H1 (cell line): Measurements from ENCODE around the gene CFAP91. TPM values are rescaled to one million over a fixed set of nuclear protein-coding genes. Genes with fewer than 3 reads are reported as not detected.

Experiments used
- CHD2 ChIP-seq: IDR thresholded peaks from 2 replicates; pipeline ENCODE4 v1.6.1; 2012; ENCODE audit warnings: low read length, improper control_type of control experiment
- POLR2AphosphoS5 ChIP-seq: IDR thresholded peaks from 2 replicates; pipeline ENCODE4 v1.6.1; 2011; ENCODE audit warnings: low read depth, low read length
- polyA plus RNA-seq, 7 experiments: library from polyadenylated mRNA; depleted of rRNA in 3 of 7; stranded (reverse) in 5 of 7; unstranded in 2 of 7; fragments of >200 nt in 5 of 7; fragments of 200-250 nt in 2 of 7; gene quantifications; 1 replicate in 5 of 7; 2 replicates in 1 of 7; 4 replicates in 1 of 7; pipeline versions ENCODE4 v1.2.1 to v1.2.3, GENCODE V29; 2011 to 2013; ENCODE audit warnings: missing spikeins in 2 of 7, mixed read lengths in 2 of 7
- total RNA-seq: library from RNA; stranded (reverse); fragmentation: NEBNext Ultra II Directional; extraction: Animal tissue kit (Norgen Biotek cat#: 25700); gene quantifications from 2 replicates; pipeline ENCODE4 v1.2.1, GENCODE V29; 2021

Gene CFAP91
- total and polyA plus RNA-seq, 2 of the 8 experiments (the other 6 are each of a cell fraction or from before 2014, with no cell fraction given), result 5.4 to 7.4 TPM

GRCh38 chr3:119731560-119732343, 28.9 kb downstream of the CFAP91 start (continued):
- TF ChIP-seq POLR2AphosphoS5, result no peak
- TF ChIP-seq CHD2, result no peak
